GM18517 (cell line): ENCODE measurements around the gene MEGF10.

Experiments
- ATAC-seq: cut with Tn5 transposase; IDR thresholded peaks from one replicate; pipeline ENCODE4 v1.9.1; 2021; ENCODE audit warnings: mild to moderate bottlenecking, moderate library complexity; ENCODE audit not compliant: unreplicated experiment

Gene MEGF10

DNA sequence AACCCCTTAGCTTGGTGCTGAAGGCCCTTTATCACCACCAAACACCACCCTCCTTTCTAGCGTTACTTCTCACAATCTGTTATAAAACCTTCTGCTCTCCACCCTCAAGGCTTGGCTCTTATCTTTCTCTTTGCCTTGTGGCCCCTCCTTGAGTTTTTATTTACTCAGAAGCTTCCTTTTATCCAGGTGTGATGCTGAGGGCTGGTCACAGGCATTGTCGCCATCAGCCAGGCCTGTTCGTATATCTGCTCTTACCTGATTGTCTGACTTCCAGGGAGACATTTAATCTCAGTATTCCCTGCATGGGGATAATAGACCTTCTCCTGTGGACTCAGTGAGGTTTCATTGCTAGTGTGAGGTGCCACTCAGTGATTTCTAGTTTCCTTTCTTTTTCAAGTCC is 34.2 kb downstream of the MEGF10 start:
- no peak for ATAC-seq

DNA sequence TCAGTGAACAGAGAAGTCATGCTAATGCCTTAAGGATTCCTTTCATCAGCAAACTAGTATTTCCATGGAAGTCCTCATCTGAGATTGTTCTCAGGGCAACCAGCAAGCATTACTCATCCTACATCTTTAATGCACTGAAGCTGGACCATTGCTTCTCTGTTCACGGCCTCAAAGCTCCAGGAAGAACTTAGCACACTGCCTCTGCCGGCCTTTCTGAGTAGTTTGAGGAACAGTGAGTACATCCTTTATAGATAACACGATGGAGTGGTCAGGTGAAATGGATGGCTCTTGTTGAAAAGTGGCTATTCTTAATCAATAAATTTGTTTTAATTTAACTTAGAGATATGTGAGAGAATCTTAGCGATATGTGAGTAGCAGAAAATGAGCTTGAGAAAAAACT is 35.8 kb downstream of the MEGF10 start:
- no peak for ATAC-seq

DNA sequence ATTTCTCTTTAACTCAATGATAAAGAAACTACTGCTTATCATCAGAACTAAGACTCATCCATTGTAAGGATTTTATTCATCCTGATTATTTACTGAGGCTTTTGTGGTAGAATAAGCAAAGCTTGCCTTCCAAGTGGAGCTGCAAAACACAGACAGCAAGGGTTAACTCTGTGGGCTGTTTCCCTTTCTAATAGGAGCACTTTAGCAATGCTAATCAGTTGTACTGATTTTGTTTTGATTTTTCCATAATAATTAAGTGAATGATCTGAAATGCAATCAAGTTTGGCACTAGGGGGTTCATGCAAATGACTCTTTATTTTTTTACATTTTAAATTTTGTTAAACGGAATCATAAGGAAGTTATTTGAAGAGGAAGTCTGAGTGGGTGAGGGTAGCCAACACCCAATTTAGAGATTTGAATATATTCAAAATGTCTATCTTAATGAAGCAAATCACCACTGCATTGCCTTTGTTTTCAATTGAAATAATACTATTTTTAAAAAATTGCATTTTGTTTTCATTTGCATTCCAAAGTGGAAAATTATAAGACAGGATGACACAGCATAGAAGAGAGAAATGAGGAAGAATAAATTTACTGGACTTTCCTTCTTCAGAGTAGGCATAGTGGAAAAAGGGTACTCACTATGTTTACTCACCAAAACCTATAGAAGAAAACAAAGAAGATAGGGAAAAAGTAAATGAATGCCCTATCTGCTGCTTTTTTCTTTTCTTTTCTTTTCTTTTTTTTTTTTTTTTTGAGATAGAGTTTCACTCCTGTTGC is 36.6 kb downstream of the MEGF10 start:
- no peak for ATAC-seq

DNA sequence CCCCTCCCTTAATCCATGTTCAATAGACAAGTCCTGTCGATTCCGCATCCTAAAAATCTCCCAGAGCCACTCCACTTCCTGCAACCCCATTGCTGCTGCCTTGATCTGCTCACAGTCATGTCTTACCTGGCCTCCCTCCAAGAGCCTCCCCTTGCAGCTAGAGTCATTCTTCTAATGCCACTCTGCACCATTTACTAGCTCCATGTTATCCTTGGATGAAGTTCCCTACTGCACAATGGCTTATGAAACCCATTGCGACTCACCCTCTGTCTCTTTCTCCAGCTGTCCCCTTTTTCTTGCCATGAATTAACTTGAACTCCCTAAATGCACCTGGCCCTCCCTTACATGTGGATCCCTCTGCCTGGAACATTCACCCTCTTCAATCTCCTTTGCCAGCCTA is 39.5 kb downstream of the MEGF10 start:
- ATAC-seq, result no peak

DNA sequence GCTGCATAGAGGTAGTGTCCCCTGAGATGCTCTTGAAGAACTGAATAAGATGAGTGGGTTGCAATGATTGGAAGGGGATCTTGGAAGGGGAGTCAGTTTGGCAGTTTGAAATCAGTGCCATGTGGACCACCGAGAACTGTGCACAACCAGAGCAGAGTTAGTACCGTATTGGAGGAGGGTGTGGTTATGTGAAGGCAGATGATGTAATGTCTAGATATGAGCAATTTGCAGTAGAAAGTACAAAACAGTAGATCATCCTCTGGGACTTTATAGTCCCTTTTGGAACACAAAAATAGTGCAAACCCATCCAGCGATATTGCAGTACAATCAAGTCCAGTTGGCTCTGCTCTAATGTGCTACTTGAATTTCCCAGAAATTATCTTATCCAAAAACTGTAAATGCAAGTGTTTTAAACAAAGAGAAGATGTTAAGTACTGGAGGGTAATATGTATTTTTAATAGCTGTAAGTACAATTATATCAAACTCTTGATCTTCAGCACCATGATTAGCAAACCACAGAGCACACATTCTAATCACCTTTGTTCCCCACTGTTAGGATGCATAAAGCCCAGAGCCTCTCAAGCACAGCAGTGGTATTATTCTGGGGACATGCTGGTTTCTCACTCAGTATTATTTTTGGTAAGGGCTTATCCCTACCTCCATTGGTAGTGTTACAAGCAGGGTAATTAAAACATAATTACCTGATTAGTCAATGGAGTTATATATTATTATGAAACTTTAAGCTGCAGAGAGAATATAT is 41.5 kb downstream of the MEGF10 start:
- ATAC-seq, result no peak

DNA sequence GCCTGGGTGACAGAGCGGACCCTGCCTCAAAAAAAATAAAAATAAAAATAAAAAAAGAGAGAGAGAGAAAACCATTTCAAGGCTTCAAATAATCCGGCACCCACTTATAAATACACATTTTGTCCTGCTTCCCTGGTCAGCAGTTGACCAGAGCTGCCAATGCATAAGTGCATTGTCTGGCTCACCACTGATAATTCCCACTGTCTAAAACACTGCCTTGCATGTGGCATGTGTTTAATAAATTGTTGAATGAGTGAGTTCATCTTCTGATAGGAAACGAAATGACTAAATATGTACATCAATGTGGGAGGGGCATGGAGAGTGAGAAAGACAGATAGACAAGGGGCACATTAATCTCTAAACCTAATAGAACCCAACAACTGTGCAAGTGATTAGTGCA is 42.9 kb downstream of the MEGF10 start:
- ATAC-seq, result no peak

DNA sequence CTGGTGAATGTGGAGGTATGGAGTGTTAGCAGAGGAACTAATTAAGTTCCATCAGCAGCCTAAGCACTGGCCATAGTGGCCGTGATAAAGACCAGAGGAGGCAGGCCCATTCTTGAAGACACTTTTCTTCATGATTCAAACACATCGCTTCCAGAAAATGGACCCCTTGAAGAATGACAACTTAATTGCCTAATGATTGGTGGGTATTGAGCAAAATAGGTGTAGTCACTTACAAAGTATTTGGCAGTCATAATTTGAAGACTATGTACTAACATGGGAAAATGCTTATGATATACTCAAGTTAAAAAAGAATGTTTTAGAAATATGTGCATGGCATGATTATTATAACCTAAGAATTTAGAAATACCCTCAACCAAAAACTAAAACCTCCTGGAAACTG is 44.8 kb downstream of the MEGF10 start:
- ATAC-seq, result no peak

DNA sequence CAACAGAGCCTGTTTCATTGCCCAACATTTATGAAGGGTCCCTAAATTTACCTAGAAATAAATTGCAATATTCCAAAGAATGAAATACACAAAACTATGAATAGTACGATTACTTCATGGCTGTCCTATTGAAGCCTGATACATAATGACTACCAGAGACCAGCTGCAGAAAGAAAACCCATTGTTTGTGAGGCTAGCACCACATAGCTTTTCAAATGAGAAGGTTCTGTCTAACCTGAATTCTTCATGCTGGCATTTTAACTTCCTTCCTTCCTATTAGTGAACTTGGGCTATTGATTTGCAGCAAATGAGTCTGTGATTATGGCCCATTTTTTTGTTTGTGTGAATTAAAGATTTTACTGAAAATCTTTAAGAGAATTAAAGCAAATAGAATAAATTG is 47.3 kb downstream of the MEGF10 start:
- no peak for ATAC-seq

DNA sequence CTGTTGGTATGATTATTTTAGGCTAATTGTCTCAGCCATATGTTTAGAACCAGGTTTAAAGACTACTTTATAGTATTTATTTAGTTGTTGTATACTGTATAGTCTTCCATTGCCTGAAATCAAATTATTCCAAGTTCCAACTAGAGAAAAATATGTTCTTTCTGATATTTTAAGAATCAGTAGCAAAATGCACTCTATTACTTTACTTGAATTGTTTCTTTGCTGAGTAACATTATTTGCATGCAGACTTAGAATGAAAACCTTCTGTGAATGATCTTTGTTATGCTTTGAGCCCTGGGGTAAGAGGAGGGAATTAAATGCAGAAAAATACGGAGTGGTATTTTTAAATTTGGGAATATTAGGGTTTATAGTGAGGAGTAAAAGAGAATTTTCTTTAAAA is 47.9 kb downstream of the MEGF10 start:
- ATAC-seq, result no peak

DNA sequence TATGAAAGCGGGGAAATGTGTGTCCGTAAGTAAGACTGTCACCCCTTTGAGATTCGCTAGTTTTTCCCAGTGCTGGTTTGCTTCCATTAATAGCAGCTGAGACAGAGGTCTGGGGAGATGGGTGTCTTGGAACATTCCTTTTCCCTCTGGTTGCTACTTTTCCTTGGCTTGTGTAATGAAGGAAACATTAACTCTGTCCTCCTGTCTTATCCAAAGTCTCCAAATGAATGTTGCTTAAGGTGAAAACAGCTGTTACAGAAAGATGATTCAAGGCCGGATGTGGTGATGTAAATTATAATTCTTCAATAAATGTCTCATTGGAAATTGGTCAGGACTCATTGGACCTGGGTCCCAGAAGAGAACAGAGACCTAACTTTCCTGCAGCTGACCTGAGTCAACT is 50.0 kb downstream of the MEGF10 start:
- ATAC-seq, result no peak

DNA sequence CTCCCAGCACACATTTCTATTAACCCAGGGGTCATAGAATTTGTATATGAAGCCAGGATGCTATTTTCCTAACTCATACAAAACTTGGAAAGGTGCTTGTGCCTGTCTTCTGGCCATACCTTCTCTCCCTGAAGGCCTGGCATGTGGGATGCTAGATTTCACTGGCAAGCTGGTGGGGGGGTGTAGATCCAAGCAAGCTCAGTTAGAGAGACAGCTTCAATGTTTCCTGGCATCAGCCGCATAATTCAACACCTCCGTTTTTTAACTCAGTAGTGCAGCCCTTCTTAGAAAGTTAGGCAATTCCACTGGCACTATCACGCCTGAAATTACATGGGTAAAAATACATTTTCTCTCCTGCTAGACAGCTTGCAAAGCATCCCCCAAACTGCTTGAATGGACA is 51.8 kb downstream of the MEGF10 start:
- no peak for ATAC-seq

DNA sequence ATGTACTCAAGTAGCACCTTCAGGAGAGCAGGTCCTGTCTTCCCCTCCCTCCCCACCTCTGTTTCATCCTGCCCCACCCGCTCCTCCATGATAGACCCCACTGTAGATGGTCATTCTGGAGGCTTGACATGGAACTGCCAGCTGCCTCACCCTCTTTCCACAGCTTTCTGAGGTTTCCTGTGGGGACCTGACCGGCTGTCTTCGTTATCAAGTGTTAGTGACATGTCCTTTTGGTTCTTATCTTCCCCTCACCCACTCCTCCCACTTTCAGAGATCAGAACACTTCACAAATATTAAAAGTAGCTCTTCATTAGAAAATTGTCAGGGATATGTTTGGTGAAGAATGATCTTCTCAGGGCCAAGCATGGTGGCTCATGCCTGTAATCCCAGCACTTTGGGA is 52.7 kb downstream of the MEGF10 start:
- no peak for ATAC-seq

DNA sequence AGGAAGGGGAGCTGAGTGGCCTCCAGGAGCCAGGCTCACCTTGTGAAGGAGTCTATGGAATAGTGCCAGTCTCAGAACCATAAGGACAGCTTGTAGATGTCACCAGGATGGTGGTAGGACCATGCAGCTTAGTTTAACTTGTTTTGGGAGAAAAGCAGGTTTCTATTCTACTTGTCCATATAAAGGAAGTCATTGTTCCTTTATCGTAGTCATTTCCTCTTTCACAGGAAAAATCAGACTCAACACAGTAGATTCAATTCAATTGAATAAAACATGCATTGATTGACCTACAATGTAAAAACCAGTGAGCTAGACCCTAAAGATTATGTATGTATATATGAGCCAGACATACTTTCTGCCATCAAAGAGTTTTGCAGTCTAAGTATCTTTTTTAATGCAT is 53.3 kb downstream of the MEGF10 start:
- no peak for ATAC-seq

DNA sequence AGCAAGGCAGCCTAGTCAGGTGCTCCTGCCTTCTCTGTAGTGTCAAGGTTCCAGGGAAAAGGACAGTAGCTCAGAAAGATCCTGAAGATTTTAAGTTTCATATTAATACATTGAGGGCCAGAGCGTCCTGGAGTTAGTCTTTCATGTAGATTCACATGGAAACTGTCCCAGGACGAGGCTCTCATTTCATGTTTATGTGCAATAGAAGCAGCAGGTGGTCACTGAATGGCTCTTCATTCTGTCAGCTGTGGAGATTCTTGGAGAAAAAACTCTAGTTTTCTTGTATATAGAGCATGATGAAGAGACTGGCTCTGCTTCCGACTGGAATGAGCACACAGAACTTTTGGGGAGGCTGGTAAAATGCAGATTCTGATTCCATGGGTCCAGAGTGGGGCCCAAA is 54.3 kb downstream of the MEGF10 start:
- ATAC-seq, result no peak

DNA sequence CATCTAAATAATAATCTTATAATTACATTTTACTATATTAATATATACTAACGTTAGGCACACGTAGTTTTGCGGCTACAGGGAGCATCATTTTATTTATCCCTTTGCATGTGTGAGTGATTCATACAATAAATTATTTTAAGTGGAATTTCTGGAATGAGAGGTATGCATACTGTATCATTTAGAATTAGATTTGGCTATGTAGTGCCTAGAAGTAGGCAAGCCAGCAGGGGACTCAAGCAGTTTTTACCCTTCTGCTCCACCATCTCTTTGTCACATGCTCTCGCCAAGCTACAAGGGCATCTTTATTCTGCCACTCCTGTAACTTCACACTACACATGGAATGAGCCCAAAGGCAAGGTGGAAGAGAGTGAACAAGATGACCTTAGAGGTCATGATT is 60.8 kb downstream of the MEGF10 start:
- ATAC-seq, result no peak

DNA sequence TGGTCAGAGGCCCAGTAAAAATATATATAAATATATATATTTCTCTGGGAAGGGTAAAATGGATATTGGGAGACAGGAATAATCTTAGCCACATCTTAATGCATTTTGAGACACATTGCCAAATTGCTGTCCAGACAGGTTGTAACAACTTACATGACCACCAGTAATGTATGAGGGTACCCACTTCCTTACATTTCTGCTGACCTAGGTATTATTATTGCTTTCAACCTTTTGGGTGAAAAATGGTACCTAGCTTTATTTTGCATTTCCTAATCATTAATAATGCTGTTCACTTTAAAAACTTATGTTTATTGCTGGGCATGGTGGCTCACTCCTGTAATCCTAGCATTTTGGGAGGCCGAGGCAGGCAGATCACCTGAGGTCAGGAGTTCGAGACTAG is 61.5 kb downstream of the MEGF10 start:
- ATAC-seq, result no peak

DNA sequence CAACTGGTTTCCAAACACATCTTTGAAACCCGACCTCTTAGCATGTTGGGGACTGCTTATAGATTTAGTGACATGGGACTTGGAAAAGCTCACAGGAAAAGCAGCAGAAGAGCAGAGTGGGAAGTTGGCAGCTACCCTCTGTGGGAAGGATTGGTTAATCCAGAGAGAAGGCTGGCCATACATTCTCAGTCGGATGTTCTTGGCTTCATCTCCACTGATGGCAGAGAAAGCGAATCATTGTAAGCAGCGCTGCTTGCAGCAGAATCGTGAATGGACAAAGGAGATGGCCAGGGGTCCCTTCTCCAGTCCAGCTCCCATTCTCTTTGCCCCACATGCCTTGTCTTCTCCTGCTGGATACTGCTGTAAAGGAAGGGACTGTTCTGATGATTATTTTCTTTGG is 62.7 kb downstream of the MEGF10 start:
- no peak for ATAC-seq

DNA sequence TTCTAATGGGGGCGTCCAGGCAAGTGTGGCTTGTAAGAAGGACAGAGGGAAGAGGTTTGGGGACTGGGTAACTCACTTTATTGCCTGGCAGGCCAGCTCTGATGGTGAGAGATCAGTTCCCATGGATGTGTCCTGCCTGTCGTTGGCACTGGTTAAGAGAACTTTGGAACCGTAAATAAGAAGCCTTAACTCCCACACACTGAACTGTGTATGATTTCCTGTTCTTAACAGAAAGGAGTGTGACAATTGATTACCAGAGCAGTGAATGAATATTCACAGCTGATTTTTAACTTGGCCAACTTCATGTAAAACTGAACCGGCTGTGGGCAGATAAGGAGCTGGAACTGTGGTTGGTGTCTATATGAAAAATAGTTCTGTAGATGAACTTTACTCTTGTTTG is 63.2 kb downstream of the MEGF10 start:
- ATAC-seq, result no peak

DNA sequence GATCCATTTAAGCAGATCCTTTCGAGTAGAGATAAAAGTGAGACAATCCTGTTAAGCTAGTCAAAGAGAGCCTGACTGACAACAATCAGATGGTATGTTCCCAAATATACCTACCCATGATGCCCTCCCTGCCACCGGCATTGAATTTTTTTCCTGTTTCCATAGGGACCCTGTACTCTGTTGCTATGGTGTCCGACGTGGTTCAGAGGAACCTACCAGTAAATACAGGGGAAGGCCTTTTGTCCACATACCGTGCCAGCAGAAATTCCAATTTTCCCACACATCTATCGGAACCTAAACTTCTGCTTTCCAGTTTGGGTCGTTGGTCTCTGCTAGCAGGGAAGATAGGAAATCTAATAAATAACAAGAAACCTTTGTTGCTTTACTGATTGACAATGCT is 64.7 kb downstream of the MEGF10 start:
- no peak for ATAC-seq

DNA sequence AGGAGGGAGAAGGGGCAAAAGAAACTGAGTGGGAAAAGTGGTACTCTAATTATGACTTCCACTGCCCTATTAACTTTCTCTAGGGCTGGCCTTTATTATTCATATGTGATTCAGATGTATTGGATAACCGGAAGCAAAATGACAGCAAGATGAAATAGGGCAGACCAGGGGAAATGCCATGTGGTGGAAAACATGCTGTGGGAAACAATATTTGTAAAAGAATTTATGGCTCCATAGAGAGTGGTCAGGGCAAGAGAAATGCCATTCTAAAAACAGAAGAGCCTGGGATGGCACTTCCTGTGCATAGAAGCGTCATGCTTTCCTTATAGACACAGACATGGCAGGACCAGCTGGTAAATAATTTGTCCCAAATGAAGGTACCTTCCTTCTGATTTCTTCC is 67.7 kb downstream of the MEGF10 start:
- no peak for ATAC-seq

DNA sequence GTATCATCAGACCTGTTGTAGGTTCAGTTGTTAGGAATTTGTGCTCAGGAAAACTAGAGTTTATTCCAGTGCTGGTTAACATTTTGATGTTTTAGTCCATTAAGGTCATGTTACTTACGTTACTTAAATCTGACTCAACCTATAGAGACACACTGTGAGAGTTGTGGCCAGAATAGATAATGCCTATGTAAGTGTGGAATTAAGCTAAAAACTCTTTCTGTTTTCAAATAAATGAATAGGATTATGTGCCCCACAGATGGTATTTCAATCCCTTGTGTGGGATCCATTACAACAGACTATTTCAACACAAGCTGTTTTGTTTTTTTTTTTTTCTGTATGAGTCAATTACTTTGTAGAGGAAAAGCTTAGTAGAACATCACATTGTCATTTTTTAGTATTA is 68.1 kb downstream of the MEGF10 start:
- ATAC-seq, result no peak

DNA sequence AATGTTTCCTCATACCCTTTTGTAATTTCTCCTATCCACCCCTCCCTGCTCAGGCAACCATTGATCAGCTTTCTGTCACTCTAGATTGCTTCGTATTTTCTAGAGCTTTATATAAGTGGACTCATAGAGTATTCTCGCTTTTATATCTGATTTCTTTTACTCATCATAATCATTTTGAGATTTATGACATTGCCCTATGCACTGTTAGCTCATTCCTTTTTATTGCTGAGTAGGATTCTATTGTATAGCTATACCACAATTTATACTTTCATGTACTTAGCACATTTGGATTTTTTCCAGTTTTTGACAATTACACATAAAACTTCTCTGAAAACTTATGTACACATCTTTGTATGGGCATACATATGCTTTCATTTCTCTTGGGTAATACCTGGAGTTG is 68.9 kb downstream of the MEGF10 start:
- no peak for ATAC-seq

DNA sequence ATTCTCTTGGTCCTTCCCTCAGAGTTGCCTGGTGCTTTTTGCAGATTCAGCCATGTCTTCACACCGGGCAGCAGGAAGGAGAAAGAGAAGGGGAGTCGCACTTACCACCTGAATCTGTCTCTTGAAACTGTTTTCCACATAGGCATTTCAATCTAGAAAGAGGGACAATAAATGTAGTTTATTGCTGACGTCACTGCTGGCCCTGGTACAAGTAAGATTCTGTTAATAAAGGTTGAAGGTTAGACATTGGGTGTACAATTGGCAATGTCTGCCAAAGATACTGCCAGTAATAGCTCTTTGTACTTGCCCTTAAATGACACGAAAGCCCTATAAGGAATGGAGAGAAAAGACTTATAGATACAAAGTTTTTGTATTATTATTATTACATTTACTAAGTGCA is 72.8 kb downstream of the MEGF10 start:
- ATAC-seq, result no peak
